ENCODE data around the gene SCCPDH. TPM values are rescaled to one million over a fixed set of nuclear protein-coding genes. Genes with fewer than 3 reads are reported as not detected.
"Not testable (repeated sequence)": the region's sequence is repeated elsewhere in the genome, so short reads cannot be mapped to it uniquely, and the experiment has no call there.

The SCCPDH gene
- total RNA-seq, 4 donors from 2014 or later, result 0.95 to 8.2 (median 3.8) TPM

GRCh38 chr1:246735735-246736134 lies 11.5 kb downstream of the SCCPDH start:
- TF ChIP-seq CTCF (IDR thresholded peaks at IDR 0.05), result no peak
- H3K36me3 ChIP-seq, result peaks cover 0 to 66% (median 13%) of the 10 kb centered on the region in 3 donors
- no peak overlapping the region for H3K27ac ChIP-seq
- no peaks in the 10 kb centered on the region for H3K4me1 ChIP-seq
- H3K4me3 ChIP-seq, result no peak overlapping the region
- WGBS, 2 donors, result 51 to 82% methylated on average over 5 of the region's 5 CpGs
- DNase-seq, result no peak
- no peaks in the 10 kb centered on the region for H3K27me3 ChIP-seq
- intact Hi-C loops (cut with DNase I), result no loop called here
- H3K9me3 ChIP-seq, result no peaks in the 10 kb centered on the region

GRCh38 chr1:246742396-246742795 lies 18.2 kb downstream of the SCCPDH start:
- TF ChIP-seq POLR2A (IDR thresholded peaks at IDR 0.05) (no peak), CTCF (IDR thresholded peaks at IDR 0.05) (no peak)
- Histone ChIP-seq H3K4me3 (no peak overlapping the region), H3K4me1 (no peaks in the 10 kb centered on the region), H3K36me3 (peaks cover 0 to 50% (median 8%) of the 10 kb centered on the region in 3 donors), H3K27me3 (no peaks in the 10 kb centered on the region), H3K9me3 (no peaks in the 10 kb centered on the region), H3K27ac (no peak overlapping the region)
- 92% methylated on average over 8 of the region's 8 CpGs for WGBS, 2 donors
- intact Hi-C loops (cut with DNase I), result no loop called here
- DNase-seq, result no peak

GRCh38 chr1:246746155-246746554 lies 21.9 kb downstream of the SCCPDH start:
- H3K36me3 ChIP-seq, result peaks cover 0 to 27% (median 0%) of the 10 kb centered on the region in 3 donors
- H3K27me3 ChIP-seq; H3K4me1 ChIP-seq; H3K4me3 ChIP-seq; DNase-seq; H3K9me3 ChIP-seq; intact Hi-C loops (cut with DNase I); H3K27ac ChIP-seq: not testable (repeated sequence)
- WGBS, 2 donors, result 92 to 93% methylated on average over 5 of the region's 10 CpGs

- Histone ChIP-seq H3K4me1 (no peaks in the 10 kb centered on the region), H3K27ac (no peak overlapping the region), H3K36me3 (peaks cover 0 to 14% (median 0%) of the 10 kb centered on the region in 3 donors), H3K27me3 (no peaks in the 10 kb centered on the region), H3K4me3 (no peak overlapping the region), H3K9me3 (no peaks in the 10 kb centered on the region)
- DNase-seq, result no peak
- WGBS, 2 donors, result 73 to 89% methylated on average over 8 to 9 of the region's 9 CpGs
- TF ChIP-seq CTCF (IDR thresholded peaks at IDR 0.05) (no peak), POLR2A (IDR thresholded peaks at IDR 0.05) (no peak)
- intact Hi-C loops (cut with DNase I), result no loop called here
Measured at GRCh38 chr1:246748006-246748405, 23.8 kb downstream of the SCCPDH start.

- 57 to 60% methylated on average over 7 to 9 of the region's 12 CpGs for WGBS, 2 donors
- H3K36me3 ChIP-seq, result peaks cover 0 to 13% (median 0%) of the 10 kb centered on the region in 3 donors
- no peak for DNase-seq
- intact Hi-C loops (cut with DNase I), result no loop called here
- no peaks in the 10 kb centered on the region for H3K9me3 ChIP-seq
- no peaks in the 10 kb centered on the region for H3K27me3 ChIP-seq
- no peaks in the 10 kb centered on the region for H3K4me1 ChIP-seq
- TF ChIP-seq CTCF (IDR thresholded peaks at IDR 0.05), result no peak
- TF ChIP-seq POLR2A (IDR thresholded peaks at IDR 0.05), result no peak
- no peak overlapping the region for H3K4me3 ChIP-seq
- H3K27ac ChIP-seq, result no peak overlapping the region
Measured at GRCh38 chr1:246748867-246749266, 24.7 kb downstream of the SCCPDH start.

GRCh38 chr1:246750752-246751151 lies 26.5 kb downstream of the SCCPDH start:
- Histone ChIP-seq H3K27me3 (no peaks in the 10 kb centered on the region), H3K9me3 (no peaks in the 10 kb centered on the region), H3K36me3 (no peaks in the 10 kb centered on the region), H3K4me1 (no peaks in the 10 kb centered on the region), H3K27ac (no peak overlapping the region), H3K4me3 (no peak overlapping the region)
- WGBS, 2 donors, result 73% methylated on average over 7 of the region's 7 CpGs
- no peak for DNase-seq
- intact Hi-C loops (cut with DNase I), result loop anchor here (5.0 kb wide), 1 partner anchor 253 kb away; no protein-coding TSS in a partner anchor
- TF ChIP-seq POLR2A (IDR thresholded peaks at IDR 0.05) (no peak), CTCF (IDR thresholded peaks at IDR 0.05) (no peak)
